Heart right ventricle (tissue), 16 donors: Measurements from ENCODE around the gene COASY. TPM values are rescaled to one million over a fixed set of nuclear protein-coding genes. Genes with fewer than 3 reads are reported as not detected.

Source experiments
- ATAC-seq, 8 donors: fragments of 200-7000 bp; cut with Tn5 transposase; one replicate each; pipeline ENCODE4 v1.9.1; 2020; ENCODE audit warnings: mild to moderate bottlenecking in 8 of 8, moderate library complexity in 8 of 8, moderate number of reproducible peaks in 1 of 8
- DNase-seq, 2 donors: peaks; one replicate each; pipeline ENCODE4 v3.0.0-alpha.2; 2020
- H3K27ac ChIP-seq, 10 donors: fragments of 200-600 bp; sonication (generic) in 2 of 10; one replicate each; pipeline versions ENCODE4 v1.5.0 to v1.8.0; 2020 to 2022; ENCODE audit warnings: mild to moderate bottlenecking in 3 of 10
- H3K27me3 ChIP-seq, 7 donors: fragments of 200-600 bp; one replicate each; pipeline ENCODE4 v1.8.0; 2021 to 2022; ENCODE audit warnings: mild to moderate bottlenecking in 2 of 7
- H3K36me3 ChIP-seq, 9 donors: fragments of 200-600 bp; sonication (generic) in 1 of 9; one replicate each; pipeline versions ENCODE4 v1.5.0 to v1.8.0; 2020 to 2022; ENCODE audit warnings: mild to moderate bottlenecking in 2 of 9
- H3K4me1 ChIP-seq, 9 donors: fragments of 200-600 bp; sonication (generic) in 1 of 9; one replicate each; pipeline versions ENCODE4 v1.5.0 to v1.8.0; 2020 to 2022; ENCODE audit warnings: mild to moderate bottlenecking in 4 of 9
- H3K4me3 ChIP-seq, 10 donors: fragments of 200-600 bp; sonication (generic) in 2 of 10; one replicate each; pipeline versions ENCODE4 v1.5.0 to v1.8.0; 2020 to 2022; ENCODE audit warnings: mild to moderate bottlenecking in 7 of 10, moderate library complexity in 2 of 10
- H3K9me3 ChIP-seq, 11 donors: fragments of 200-600 bp in 10 of 11; sonication (generic) in 2 of 11; one replicate each; pipeline versions ENCODE4 v1.5.0 to v1.8.0; 2013 to 2022; ENCODE audit warnings: mild to moderate bottlenecking in 2 of 11, control low read depth in 1 of 11, moderate library complexity in 1 of 11
- WGBS, 2 donors: extraction: QIAGEN DNeasy Blood & Tissue Kit; methylation state at CpG; one replicate each; pipeline ENCODE4 v1.1.7; 2013; ENCODE audit warnings: inconsistent platforms in 1 of 2; 5-methylcytosine and 5-hydroxymethylcytosine counted together
- intact Hi-C, 10 donors: fragments of 100-400 bp; cut with DNase I; formaldehyde crosslinking; loops; one replicate each; pipeline versions ENCODE4 v1.11.1 to v1.14.2; 2022
- long read RNA-seq, 3 donors: library from polyadenylated mRNA; unstranded; transcript quantifications; one replicate each; pipeline ENCODE4 v2.0.0, GENCODE V29; 2020 to 2021
- polyA plus RNA-seq, 2 donors: library from polyadenylated mRNA; stranded (reverse); fragments of 200-250 nt; gene quantifications; one replicate each; pipeline ENCODE4 v1.2.3, GENCODE V29; 2013
- total RNA-seq, 10 donors: library from RNA; stranded (reverse); fragmentation: NEBNext Ultra II Directional in 3 of 10; extraction: Animal tissue kit (Norgen Biotek cat#: 25700) in 3 of 10; gene quantifications; one replicate each; pipeline versions ENCODE4 v1.2.1 to v1.2.4, GENCODE V29; 2021 to 2023
- TF ChIP-seq, protein P1 (sequence below), 9 donors: fragments of 200-600 bp; sonication (generic) in 2 of 9; IDR thresholded peaks; one replicate each; pipeline versions ENCODE4 v1.5.0 to v1.8.0; 2021 to 2022; ENCODE audit warnings: antibody characterized with exemption in 9 of 9, mild to moderate bottlenecking in 5 of 9, moderate library complexity in 1 of 9
- donor health status: Arrhythmogenic right ventricular cardiomyopathy.
- donor health status: ischemic (EF 13 %, LVEDD 7.1; RV severe dilation, severe dysfunction).
- donor health status: healthy with polysubstance abuse.
- donor health status: DM: no; HTN: yes; CAD: no.
- donor health status: DM: no; HTN: no; CAD: no.
- donor health status: ischemic (EF 25% LVEDD 6.9; RV normal size, moderate dysfunction).
- donor health status: ischemic (EF 25% LVEDD 5.7; RV mildly dilated, moderate dysfunction).
- donor health status: healthy.
- donor health status: DM: yes; HTN: yes; CAD: no.
- donor health status: Ischemic cardiomyopathy.
- donor health status: ischemic (EF 35%, LVEDD 5.7; RV mildly dilated, moderate dysfunction).
- donor health status: nonischemic (EF 11% LVEDD 7.7; RV severe dilation, severe dysfunction).
- donor health status: DM: yes; HTN: yes; CAD: no.
- donor health status: PGD.
- donor health status: ischemic (EF 29% LVEDD 5.4; RV normal size, mild dysfunction).
- donor health status: nonischemic (EF 23%, LVEDD 6.1; RV moderate dilation, normal function).

COASY gene
- total RNA-seq = 10 to 100 TPM; 29.7 to 56.9 (median 32.9) TPM
- 10 to 100 TPM; 46.8 to 50.8 TPM for polyA plus RNA-seq
- long read RNA-seq, donor 1, transcript COASY-201 (9 exons, 2,458 nt) = major isoform, 35 of 51 reads
- long read RNA-seq, donor 1, transcript COASY-202 (10 exons, 2,071 nt) = minor isoform, 6 of 51 reads
- long read RNA-seq, donor 1, partial matches to known transcripts = 3 of 51 reads
- long read RNA-seq, donor 1, other reads (novel, unspliced or antisense) = 7 of 51 reads
- long read RNA-seq, donor 2, transcript COASY-202 (10 exons, 2,071 nt) = minor isoform, 5 of 28 reads
- long read RNA-seq, donor 2, transcript COASY-201 (9 exons, 2,458 nt) = major isoform, 16 of 28 reads
- long read RNA-seq, donor 2, partial matches to known transcripts = 1 of 28 reads
- long read RNA-seq, donor 2, other reads (novel, unspliced or antisense) = 4 of 28 reads
- long read RNA-seq, donor 3, transcript COASY-201 (9 exons, 2,458 nt) = major isoform, 26 of 46 reads
- long read RNA-seq, donor 3, transcript COASY-202 (10 exons, 2,071 nt) = minor isoform, 6 of 46 reads
- long read RNA-seq, donor 3, partial matches to known transcripts = 2 of 46 reads
- long read RNA-seq, donor 3, other reads (novel, unspliced or antisense) = 12 of 46 reads

DNA sequence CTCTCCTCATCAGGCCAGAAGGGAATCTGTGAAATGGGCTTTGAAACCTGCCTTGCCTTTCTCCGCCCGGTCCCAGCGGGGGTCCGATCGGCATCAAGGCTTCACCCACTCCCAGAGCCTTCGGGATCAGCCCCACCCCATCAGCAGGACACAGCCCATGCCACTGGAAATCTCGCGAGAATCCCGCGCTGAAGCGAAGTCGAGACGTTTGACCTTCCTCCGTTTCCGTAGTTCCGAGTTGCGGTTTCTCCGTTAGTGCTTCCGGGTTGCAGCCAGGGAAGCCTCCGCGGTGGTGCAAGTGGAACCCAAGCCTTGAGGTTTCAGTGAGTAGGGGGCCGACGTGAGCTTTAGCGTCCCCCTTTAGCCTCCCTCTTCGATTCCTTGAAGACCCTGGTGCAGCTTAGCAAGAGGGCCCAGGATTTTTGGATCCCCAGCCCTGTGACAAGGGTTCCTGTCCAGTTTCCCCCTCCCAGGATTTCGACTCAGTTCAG lies at the start of gene COASY:
COASY (plus strand) TSS at position 252 of the 491 bp plus-strand sequence. CDS start 475 bp downstream, outside the sequence.
- 0 to 1% methylated on average over 26 of the region's 26 CpGs for WGBS, 2 donors
- peak within 1 kb of the TSS; percentile 53 to 96 (median 84) for H3K27ac ChIP-seq
- peaks cover 0 to 27% (median 17%) of the 10 kb centered on the region in 9 donors for H3K36me3 ChIP-seq
- intact Hi-C loops = no loop called here
- no peaks in the 10 kb centered on the region for H3K9me3 ChIP-seq
- H3K27me3 ChIP-seq = no peaks in the 10 kb centered on the region
- peak; percentile 94 to 97 for DNase-seq
- peak; percentile 75 to 90 (median 84) for ATAC-seq
- H3K4me3 ChIP-seq = peak within 1 kb of the TSS; percentile 66 to 99 (median 94)
- TF ChIP-seq, protein P1, sequence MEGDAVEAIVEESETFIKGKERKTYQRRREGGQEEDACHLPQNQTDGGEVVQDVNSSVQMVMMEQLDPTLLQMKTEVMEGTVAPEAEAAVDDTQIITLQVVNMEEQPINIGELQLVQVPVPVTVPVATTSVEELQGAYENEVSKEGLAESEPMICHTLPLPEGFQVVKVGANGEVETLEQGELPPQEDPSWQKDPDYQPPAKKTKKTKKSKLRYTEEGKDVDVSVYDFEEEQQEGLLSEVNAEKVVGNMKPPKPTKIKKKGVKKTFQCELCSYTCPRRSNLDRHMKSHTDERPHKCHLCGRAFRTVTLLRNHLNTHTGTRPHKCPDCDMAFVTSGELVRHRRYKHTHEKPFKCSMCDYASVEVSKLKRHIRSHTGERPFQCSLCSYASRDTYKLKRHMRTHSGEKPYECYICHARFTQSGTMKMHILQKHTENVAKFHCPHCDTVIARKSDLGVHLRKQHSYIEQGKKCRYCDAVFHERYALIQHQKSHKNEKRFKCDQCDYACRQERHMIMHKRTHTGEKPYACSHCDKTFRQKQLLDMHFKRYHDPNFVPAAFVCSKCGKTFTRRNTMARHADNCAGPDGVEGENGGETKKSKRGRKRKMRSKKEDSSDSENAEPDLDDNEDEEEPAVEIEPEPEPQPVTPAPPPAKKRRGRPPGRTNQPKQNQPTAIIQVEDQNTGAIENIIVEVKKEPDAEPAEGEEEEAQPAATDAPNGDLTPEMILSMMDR (IDR thresholded peaks at IDR 0.05) = no peak
- H3K4me1 ChIP-seq = peaks cover 11 to 47% (median 34%) of the 10 kb centered on the region in 9 donors

DNA sequence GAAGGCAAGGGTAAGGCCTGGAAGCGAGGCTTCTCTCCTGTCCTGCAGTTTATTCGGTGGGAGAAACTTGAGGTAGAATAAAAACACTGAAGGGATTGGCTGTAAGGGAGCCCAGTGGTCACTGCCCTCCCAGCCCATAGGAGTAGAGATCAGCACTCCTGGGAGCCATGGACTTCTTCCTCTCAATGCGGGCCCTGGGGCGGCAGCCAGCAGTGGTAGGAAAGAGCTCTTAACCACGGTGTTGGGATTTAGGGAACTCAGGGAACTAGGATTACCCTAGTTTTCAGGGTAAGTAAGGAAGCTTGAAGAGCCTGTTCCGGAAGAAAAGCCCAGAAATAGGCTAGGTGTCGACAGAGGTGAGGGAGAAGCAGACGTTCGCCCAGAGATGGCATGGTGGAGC lies 49.7 kb upstream of the COASY start:
- Histone ChIP-seq H3K27ac (peak overlapping the region in 9 of 10 donors; percentile 4 to 86 (median 71)), H3K27me3 (no peaks in the 10 kb centered on the region), H3K36me3 (peaks cover 0 to 93% (median 44%) of the 10 kb centered on the region in 9 donors), H3K4me3 (no peak overlapping the region), H3K4me1 (peaks cover 13 to 54% (median 26%) of the 10 kb centered on the region in 9 donors), H3K9me3 (no peaks in the 10 kb centered on the region)
- intact Hi-C loops = loop anchor here in 4 of 10 donors (10.0 kb wide), 4 partner anchors 77 to 387 kb away; partner anchors contain the start of genes CAVIN1 (in 2 of the 4), HSPB9 (in 1 of the 4) and KAT2A (in 1 of the 4)
- no peak for DNase-seq
- 73 to 77% methylated on average over 9 of the region's 9 CpGs for WGBS, 2 donors
- TF ChIP-seq, protein P1 (IDR thresholded peaks at IDR 0.05) = no peak
- no peak for ATAC-seq

DNA sequence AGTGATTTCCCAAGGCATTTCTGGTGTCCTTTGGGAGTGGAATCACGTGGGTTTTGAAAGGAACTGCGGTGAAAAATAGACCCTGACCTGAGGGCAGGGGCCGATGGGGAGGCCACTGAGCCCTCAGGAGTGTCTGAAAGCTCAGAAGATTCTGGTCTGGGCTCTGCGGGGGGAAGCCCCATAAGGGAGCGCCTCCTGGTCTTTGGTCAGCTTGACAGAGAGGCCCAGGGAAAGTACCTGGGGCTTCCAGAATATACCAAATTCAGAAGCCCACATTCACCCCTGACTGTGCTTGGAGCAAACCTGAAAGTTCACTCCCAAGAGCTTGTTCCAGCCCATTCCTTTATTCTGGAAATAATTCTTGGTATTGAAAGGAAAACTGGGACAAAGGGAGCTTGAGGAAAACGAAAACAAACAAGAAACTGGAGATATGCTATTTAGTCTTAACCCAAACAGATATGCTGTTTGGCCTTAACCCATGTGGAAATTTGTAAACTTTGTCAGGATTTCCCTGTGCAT lies 49.2 kb upstream of the COASY start:
- Histone ChIP-seq H3K27me3 (no peaks in the 10 kb centered on the region), H3K4me1 (peaks cover 17 to 60% (median 31%) of the 10 kb centered on the region in 9 donors), H3K27ac (peak overlapping the region in 9 of 10 donors; percentile 4 to 86 (median 71)), H3K36me3 (peaks cover 0 to 87% (median 38%) of the 10 kb centered on the region in 9 donors), H3K9me3 (no peaks in the 10 kb centered on the region), H3K4me3 (no peak overlapping the region)
- peak in 1 of 8 donors; percentile 6 for ATAC-seq
- TF ChIP-seq, protein P1 (IDR thresholded peaks at IDR 0.05) = no peak
- DNase-seq = no peak
- WGBS, 2 donors = 56 to 71% methylated on average over 6 of the region's 6 CpGs
- intact Hi-C loops = loop anchor here in 4 of 10 donors (10.0 kb wide), 4 partner anchors 78 to 388 kb away; partner anchors contain the start of genes CAVIN1 (in 2 of the 4), HSPB9 (in 1 of the 4) and KAT2A (in 1 of the 4)

DNA sequence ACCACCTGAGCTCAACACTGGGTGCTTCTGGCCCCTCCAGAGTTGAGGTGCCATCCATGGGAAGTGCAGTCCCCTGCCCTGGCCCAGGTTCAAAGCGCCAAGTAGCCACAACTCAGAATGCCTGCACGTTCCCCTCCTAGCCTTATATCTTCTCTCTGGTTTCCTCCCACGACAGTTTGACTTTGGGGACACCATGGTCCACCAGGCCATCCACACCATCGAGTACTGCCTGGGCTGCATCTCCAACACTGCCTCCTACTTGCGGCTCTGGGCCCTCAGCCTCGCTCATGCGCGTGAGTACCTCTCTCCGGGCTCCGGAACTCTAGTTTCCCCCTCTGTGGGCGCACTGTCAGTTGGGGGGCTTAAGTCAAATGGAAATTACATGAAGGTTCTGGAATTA lies 48.3 kb upstream of the COASY start:
- no peaks in the 10 kb centered on the region for H3K9me3 ChIP-seq
- H3K27ac ChIP-seq = peak overlapping the region in 9 of 10 donors; percentile 4 to 86 (median 71)
- no peak overlapping the region for H3K4me3 ChIP-seq
- intact Hi-C loops = loop anchor here in 5 of 10 donors (2.0 to 10.0 kb wide), 5 partner anchors 55 to 389 kb away; partner anchors contain the start of genes CAVIN1 (in 2 of the 5), ATP6V0A1 (in 1 of the 5), HSPB9 (in 1 of the 5) and KAT2A (in 1 of the 5)
- WGBS, 2 donors = 95 to 99% methylated on average over 11 of the region's 11 CpGs
- peaks cover 0 to 78% (median 36%) of the 10 kb centered on the region in 9 donors for H3K36me3 ChIP-seq
- H3K4me1 ChIP-seq = peaks cover 26 to 69% (median 40%) of the 10 kb centered on the region in 9 donors
- DNase-seq = no peak
- no peaks in the 10 kb centered on the region for H3K27me3 ChIP-seq
- ATAC-seq = no peak
- TF ChIP-seq, protein P1 (IDR thresholded peaks at IDR 0.05) = no peak
